Tibial nerve (tissue), 4 donors: ENCODE data around the gene SEC23A. TPM values are rescaled to one million over a fixed set of nuclear protein-coding genes. Genes with fewer than 3 reads are reported as not detected.
"Not testable (repeated sequence)": the region's sequence is repeated elsewhere in the genome, so short reads cannot be mapped to it uniquely, and the experiment has no call there.

Experiments
- DNase-seq, 2 donors: peaks; one replicate each; pipeline ENCODE4 v3.0.0-alpha.2; 2019; ENCODE audit warnings: low spot score in 2 of 2
- H3K27ac ChIP-seq, 4 donors: fragments of 200-600 bp; sonication (generic) in 3 of 4; one replicate each; pipeline ENCODE4 v1.5.1; 2017 to 2019; ENCODE audit warnings: mild to moderate bottlenecking in 1 of 4
- H3K27me3 ChIP-seq, 2 donors: fragments of 200-600 bp; sonication (generic) in 1 of 2; one replicate each; pipeline versions ENCODE4 v1.5.1 to v1.6.0; 2017 to 2019
- H3K36me3 ChIP-seq, 3 donors: fragments of 200-600 bp; sonication (generic); one replicate each; pipeline ENCODE4 v1.5.1; 2018 to 2019
- H3K4me1 ChIP-seq, 4 donors: fragments of 200-600 bp; sonication (generic) in 3 of 4; one replicate each; pipeline ENCODE4 v1.5.1; 2017 to 2019
- H3K4me3 ChIP-seq, 4 donors: fragments of 200-600 bp; sonication (generic) in 3 of 4; one replicate each; pipeline ENCODE4 v1.5.1; 2017 to 2019; ENCODE audit warnings: mild to moderate bottlenecking in 1 of 4, moderate library complexity in 1 of 4
- H3K9me3 ChIP-seq, 4 donors: fragments of 200-600 bp; sonication (generic) in 3 of 4; one replicate each; pipeline ENCODE4 v1.5.1; 2017 to 2019
- EP300 ChIP-seq, 2 donors: sonication (generic); formaldehyde crosslinking; IDR thresholded peaks; one replicate each; pipeline ENCODE4 v1.6.1; 2017; ENCODE audit warnings: antibody characterized with exemption in 2 of 2, mild to moderate bottlenecking in 1 of 2
- POLR2A ChIP-seq, 2 donors: fragments of 450-650 bp; IDR thresholded peaks; one replicate each; pipeline ENCODE4 v1.6.1; 2017; ENCODE audit warnings: antibody characterized with exemption in 2 of 2, mild to moderate bottlenecking in 2 of 2, moderate library complexity in 2 of 2
- WGBS, 2 donors: methylation state at CpG; one replicate each; pipeline ENCODE4 v1.1.5; 2018; 5-methylcytosine and 5-hydroxymethylcytosine counted together
- total RNA-seq, 4 donors: library from RNA; depleted of rRNA; stranded (reverse); fragments of >200 nt; gene quantifications; one replicate each; pipeline ENCODE4 v1.1.0, GENCODE V29; 2016
- TF ChIP-seq, protein P1 (sequence below), 5 experiments: fragments of 200-600 bp in 3 of 5; fragments of 450-650 bp in 2 of 5; sonication (generic) in 3 of 5; IDR thresholded peaks; one replicate each; pipeline ENCODE4 v1.5.1; 2016 to 2019; ENCODE audit warnings: antibody characterized with exemption in 5 of 5, mild to moderate bottlenecking in 3 of 5, moderate library complexity in 2 of 5

The SEC23A gene
- total RNA-seq, 4 donors from 2014 or later, result 64.0 to 118 (median 91.9) TPM

DNA sequence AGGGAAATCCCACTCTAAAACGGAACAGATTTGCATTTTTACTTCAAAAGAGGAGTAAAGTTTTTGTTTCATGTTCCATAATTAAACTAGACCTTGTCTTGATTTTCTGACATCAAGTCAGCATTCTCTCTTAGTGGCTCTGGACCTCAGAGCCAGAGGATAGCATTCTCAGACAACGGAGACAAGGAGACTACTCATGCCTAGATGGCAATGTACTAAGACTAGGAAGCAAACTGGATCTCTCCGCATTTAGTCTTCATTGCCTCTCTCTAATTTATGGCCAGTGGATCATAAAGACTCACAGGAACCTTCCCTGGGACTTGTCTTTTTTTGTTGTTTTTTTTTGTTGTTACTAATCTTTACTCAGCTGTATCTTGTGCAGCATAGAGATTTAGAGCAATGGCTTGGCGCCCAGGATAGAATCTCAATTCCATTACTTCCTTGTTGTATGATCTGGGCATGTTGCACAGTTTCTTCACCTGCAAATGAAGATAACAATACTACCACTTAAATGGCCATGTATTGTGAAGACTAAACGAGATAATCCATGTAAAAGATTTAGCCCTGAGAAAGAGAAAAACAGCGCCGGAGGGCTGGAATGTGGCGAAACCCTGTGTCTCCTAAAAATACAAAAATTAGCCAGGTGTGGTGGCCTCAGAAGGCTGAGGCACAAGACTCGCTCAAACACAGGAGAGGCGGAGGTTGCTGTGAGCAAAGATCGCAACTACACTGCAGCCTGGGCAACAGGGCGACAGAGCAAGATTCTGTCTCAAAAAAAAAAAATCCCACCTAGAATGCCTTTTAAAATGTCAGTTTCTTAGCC, 7.1 kb upstream of the SEC23A start:
- Histone ChIP-seq H3K27me3 (no peaks in the 10 kb centered on the region), H3K36me3 (no peaks in the 10 kb centered on the region), H3K27ac (no peak overlapping the region), H3K9me3 (no peaks in the 10 kb centered on the region), H3K4me3 (no peak overlapping the region), H3K4me1 (peaks cover 0 to 11% (median 0%) of the 10 kb centered on the region in 4 donors)
- DNase-seq, result no peak
- no peak for TF ChIP-seq POLR2A (IDR thresholded peaks at IDR 0.05)
- TF ChIP-seq, protein P1, sequence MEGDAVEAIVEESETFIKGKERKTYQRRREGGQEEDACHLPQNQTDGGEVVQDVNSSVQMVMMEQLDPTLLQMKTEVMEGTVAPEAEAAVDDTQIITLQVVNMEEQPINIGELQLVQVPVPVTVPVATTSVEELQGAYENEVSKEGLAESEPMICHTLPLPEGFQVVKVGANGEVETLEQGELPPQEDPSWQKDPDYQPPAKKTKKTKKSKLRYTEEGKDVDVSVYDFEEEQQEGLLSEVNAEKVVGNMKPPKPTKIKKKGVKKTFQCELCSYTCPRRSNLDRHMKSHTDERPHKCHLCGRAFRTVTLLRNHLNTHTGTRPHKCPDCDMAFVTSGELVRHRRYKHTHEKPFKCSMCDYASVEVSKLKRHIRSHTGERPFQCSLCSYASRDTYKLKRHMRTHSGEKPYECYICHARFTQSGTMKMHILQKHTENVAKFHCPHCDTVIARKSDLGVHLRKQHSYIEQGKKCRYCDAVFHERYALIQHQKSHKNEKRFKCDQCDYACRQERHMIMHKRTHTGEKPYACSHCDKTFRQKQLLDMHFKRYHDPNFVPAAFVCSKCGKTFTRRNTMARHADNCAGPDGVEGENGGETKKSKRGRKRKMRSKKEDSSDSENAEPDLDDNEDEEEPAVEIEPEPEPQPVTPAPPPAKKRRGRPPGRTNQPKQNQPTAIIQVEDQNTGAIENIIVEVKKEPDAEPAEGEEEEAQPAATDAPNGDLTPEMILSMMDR (IDR thresholded peaks at IDR 0.05), result no peak
- no peak for TF ChIP-seq EP300 (IDR thresholded peaks at IDR 0.05)
- 81 to 85% methylated on average over 12 of the region's 12 CpGs for WGBS, 2 donors

DNA sequence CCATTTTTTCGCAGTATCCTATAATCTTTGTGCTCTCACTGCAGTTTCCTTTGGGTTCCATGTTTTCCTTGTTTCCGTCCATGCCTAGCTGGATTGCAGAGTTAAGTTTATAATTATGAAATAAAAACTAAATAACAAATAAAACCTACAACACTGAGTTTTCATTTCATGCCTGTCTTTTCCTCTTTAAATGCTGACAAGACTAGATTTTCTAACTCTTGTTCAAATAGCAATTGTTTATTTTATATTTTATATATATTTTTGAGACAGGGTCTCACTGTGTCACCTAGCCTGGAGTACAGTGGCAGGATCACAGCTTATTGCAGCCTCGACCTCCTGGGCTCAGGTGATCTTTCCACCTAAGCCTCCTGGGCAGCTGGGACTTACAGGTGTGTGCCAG, 5.8 kb upstream of the SEC23A start:
- Histone ChIP-seq H3K9me3 (no peaks in the 10 kb centered on the region), H3K36me3 (no peaks in the 10 kb centered on the region), H3K4me3 (no peak overlapping the region), H3K27ac (no peak overlapping the region), H3K27me3 (no peaks in the 10 kb centered on the region), H3K4me1 (peaks cover 0 to 17% (median 8%) of the 10 kb centered on the region in 4 donors)
- DNase-seq, result no peak
- WGBS, 2 donors, result 89 to 94% methylated on average over 3 of the region's 3 CpGs
- no peak for TF ChIP-seq EP300 (IDR thresholded peaks at IDR 0.05)
- TF ChIP-seq, protein P1 (IDR thresholded peaks at IDR 0.05), result no peak
- TF ChIP-seq POLR2A (IDR thresholded peaks at IDR 0.05), result no peak

DNA sequence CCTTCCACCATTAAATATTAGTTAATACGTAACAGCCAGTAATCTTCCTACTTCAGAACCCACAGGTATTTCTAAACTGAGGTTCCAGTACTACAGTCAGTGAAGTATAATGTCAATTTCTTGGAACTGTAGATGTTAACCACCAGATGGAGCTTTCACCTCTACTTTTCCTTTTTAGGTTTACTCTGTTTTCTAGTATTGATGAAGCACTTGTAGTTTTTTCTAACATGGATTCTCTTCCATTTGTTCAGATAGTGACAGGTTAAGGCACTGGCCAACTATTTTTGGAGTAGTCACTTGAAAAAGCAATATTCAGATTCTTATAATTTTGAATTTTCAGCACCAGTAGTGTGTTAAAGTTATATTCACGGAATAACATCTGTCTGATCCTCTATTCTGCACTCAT, 4.6 kb upstream of the SEC23A start:
- WGBS, 2 donors, result 65 to 81% methylated on average over 2 of the region's 2 CpGs
- H3K27ac ChIP-seq, result no peak overlapping the region
- TF ChIP-seq EP300 (IDR thresholded peaks at IDR 0.05), result no peak
- TF ChIP-seq, protein P1 (IDR thresholded peaks at IDR 0.05), result peak in 3 of 5 experiments; percentile 12 to 20 (median 17)
- no peak for TF ChIP-seq POLR2A (IDR thresholded peaks at IDR 0.05)
- DNase-seq, result no peak
- H3K4me3 ChIP-seq, result no peak overlapping the region
- no peaks in the 10 kb centered on the region for H3K9me3 ChIP-seq
- no peaks in the 10 kb centered on the region for H3K27me3 ChIP-seq
- H3K4me1 ChIP-seq, result peaks cover 0 to 14% (median 9%) of the 10 kb centered on the region in 4 donors
- H3K36me3 ChIP-seq, result no peaks in the 10 kb centered on the region

DNA sequence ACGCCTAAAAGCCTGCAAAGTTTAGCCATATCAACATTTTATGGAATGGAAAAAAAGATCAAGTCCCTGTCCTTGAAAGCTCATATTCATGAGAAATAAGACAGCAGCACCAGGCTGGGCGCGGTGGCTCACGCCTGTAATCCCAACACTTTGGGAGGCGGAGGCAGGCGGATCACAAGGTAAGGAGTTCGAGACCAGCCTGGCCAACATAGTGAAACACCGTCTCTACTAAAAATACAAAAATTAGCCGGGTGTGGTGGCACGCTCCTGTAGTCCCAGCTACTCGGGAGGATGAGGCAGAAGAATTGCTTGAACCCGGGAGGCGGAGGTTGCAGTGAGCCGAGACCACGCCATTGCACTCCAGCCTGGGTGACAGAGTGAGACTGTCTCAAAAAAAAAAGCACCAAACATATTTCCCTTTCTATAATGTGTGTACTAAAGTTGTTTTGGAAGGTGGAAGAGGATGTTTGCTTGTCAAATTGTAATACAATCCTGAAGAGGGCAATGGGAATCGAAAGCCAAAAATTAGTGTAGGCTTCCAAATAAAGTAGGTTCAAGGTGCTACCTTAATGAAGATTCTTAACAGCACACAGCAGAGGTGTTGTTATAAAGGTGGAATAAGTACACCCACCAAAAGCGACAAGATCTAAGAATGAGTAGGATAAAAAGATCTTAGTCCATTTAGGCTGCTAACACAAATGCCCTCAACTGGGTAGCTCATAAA, 1.2 kb upstream of the SEC23A start:
- peak overlapping the region; percentile 97 to 99 (median 98) for H3K27ac ChIP-seq
- H3K27me3 ChIP-seq, H3K9me3 ChIP-seq, DNase-seq, H3K36me3 ChIP-seq: not testable (repeated sequence)
- 86 to 89% methylated on average over 17 of the region's 17 CpGs for WGBS, 2 donors
- H3K4me3 ChIP-seq, result peak overlapping the region; percentile 77 to 99 (median 91)
- H3K4me1 ChIP-seq, result peaks cover 0 to 43% (median 15%) of the 10 kb centered on the region in 4 donors

DNA sequence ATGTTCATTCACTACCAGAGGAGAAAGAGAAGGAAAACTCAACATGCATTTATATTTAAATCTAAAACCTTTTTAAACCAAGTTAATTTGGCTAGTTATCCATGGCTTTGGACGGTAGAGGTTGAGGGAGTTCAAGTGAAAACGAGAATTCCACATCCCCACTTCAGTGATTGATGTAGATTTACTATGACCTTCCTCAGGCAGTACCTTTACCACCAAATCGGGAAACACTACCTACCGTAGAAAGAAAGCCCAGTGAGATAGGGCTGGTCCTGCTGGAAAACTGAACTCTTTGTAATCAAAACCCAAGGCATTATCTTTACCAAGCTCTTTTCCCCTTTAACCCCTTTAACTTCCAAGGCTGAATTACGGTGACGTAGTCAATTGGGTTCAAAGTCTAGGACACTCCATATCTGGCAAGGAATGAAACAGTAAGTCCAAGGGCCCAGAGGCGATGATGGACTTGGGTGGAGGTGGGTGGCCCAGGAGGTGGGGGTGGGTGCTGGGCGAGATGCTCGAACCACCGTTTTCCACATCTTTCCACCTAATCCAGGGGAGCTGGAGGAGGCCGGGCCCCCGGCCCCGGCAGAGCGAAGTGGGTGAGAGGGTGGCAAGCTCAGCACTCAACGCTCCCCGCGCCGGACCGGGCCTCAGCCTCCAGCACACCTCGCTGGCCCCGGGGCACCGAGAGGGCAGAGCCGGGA, 618 bp downstream of the SEC23A start:
- WGBS, 2 donors, result 1% methylated on average over 14 to 23 of the region's 23 CpGs
- peaks cover 0 to 56% (median 24%) of the 10 kb centered on the region in 4 donors for H3K4me1 ChIP-seq

More for the DNA sequence above, 618 bp downstream of the SEC23A start:
- no peaks in the 10 kb centered on the region for H3K36me3 ChIP-seq
- DNase-seq, result no peak
- TF ChIP-seq EP300 (IDR thresholded peaks at IDR 0.05) (no peak), POLR2A (IDR thresholded peaks at IDR 0.05) (no peak)
- TF ChIP-seq, protein P1 (IDR thresholded peaks at IDR 0.05), result no peak
- no peaks in the 10 kb centered on the region for H3K27me3 ChIP-seq
- H3K4me3 ChIP-seq, result peak overlapping the region; percentile 77 to 99 (median 91)
- peak overlapping the region; percentile 97 to 99 (median 98) for H3K27ac ChIP-seq
- no peaks in the 10 kb centered on the region for H3K9me3 ChIP-seq
